ENCODE results near the gene RAB31. TPM values are rescaled to one million over a fixed set of nuclear protein-coding genes. Genes with fewer than 3 reads are reported as not detected.

The RAB31 gene
- polyA plus RNA-seq, 2 of the 4 experiments (the other 2 are of a cell fraction): 16.9 to 46.3 TPM

- no peak for DNase-seq (ENCODE audit: low read depth in 1 of 2, low spot score in 1 of 2)
- H3K4me1 ChIP-seq: peaks cover 39% of the 10 kb centered on the region
- 0 out of 6 replicates have a peak overlapping the region, but pooled peaks of 1 of the 2 experiments have one; percentile 3 for H3K27ac ChIP-seq
- no peak overlapping the region for H3K4me3 ChIP-seq
- H3K4me2 ChIP-seq: no peak overlapping the region
- no peak for ATAC-seq
- no peaks in the 10 kb centered on the region for H3K9me3 ChIP-seq
- no peak for FAIRE-seq
- TF ChIP-seq BHLHE40 (IDR thresholded peaks at IDR 0.05; ENCODE audit: low read depth, low read length): no peak
- TF ChIP-seq REST (IDR thresholded peaks at IDR 0.05): no peak
- WGBS (ENCODE audit: missing lambda C conversion rate): 95% methylated on average over 14 of the region's 14 CpGs
- CTCF ChIA-PET: interaction anchor here (0.9 kb wide), 1 partner anchor 119 kb away, joined by 3 read pairs; no protein-coding TSS in a partner anchor
- POLR2A ChIA-PET: no interaction called here
These were observed 103.0 kb downstream of the RAB31 start for GRCh38 chr18:9810994-9811705.

GRCh38 chr18:9811978-9812377 is 103.9 kb downstream of the RAB31 start:
- H3K4me2 ChIP-seq: no peak overlapping the region
- ChIA-PET POLR2A (no interaction called here), CTCF (interaction anchor here (0.9 kb wide), 1 partner anchor 120 kb away, joined by 3 read pairs; no protein-coding TSS in a partner anchor)
- H3K4me1 ChIP-seq: peaks cover 39% of the 10 kb centered on the region
- TF ChIP-seq ZSCAN20 (CRISPR knock-in tag; IDR thresholded peaks at IDR 0.05) (no peak), EHF (CRISPR knock-in tag; IDR thresholded peaks at IDR 0.05) (no peak), ELK1 (IDR thresholded peaks at IDR 0.05; ENCODE audit: low read depth, low read length) (no peak), FOSB (CRISPR knock-in tag; IDR thresholded peaks at IDR 0.05) (no peak), HOXA7 (CRISPR knock-in tag; IDR thresholded peaks at IDR 0.05) (no peak), HOXB13 (CRISPR knock-in tag; IDR thresholded peaks at IDR 0.05; ENCODE audit: low read depth) (no peak), RCOR1 (IDR thresholded peaks at IDR 0.05; ENCODE audit: low read depth, low read length) (no peak), ESRRA (IDR thresholded peaks at IDR 0.05; ENCODE audit: borderline replicate concordance, low read length) (no peak), JUNB (IDR thresholded peaks at IDR 0.05) (no peak), CEBPB (IDR thresholded peaks at IDR 0.05) (no peak), CBX2 (IDR thresholded peaks at IDR 0.05; ENCODE audit: borderline replicate concordance, low read depth) (no peak), RAD21 (conservative IDR thresholded peaks at IDR 0.05 in 1 of 2, IDR thresholded peaks at IDR 0.05 in 1 of 2) (no peak), FOXS1 (CRISPR knock-in tag; IDR thresholded peaks at IDR 0.05) (no peak)
- H3K4me3 ChIP-seq: no peak overlapping the region
- no peak for FAIRE-seq
- ATAC-seq: no peak
- H3K27ac ChIP-seq: 0 out of 6 replicates have a peak overlapping the region, but pooled peaks of 1 of the 2 experiments have one; percentile 41
- WGBS (ENCODE audit: missing lambda C conversion rate): 67% methylated on average over 5 of the region's 5 CpGs
- DNase-seq (ENCODE audit: low read depth in 1 of 2, low spot score in 1 of 2): no peak
- no peaks in the 10 kb centered on the region for H3K9me3 ChIP-seq

GRCh38 chr18:9814431-9814830 is 106.3 kb downstream of the RAB31 start:
- WGBS (ENCODE audit: missing lambda C conversion rate): under 1% methylated on average over 4 of the region's 4 CpGs
- TF ChIP-seq ZC3H11A (IDR thresholded peaks at IDR 0.05) (no peak), HEYL (CRISPR knock-in tag; IDR thresholded peaks at IDR 0.05) (no peak), FOSL2 (IDR thresholded peaks at IDR 0.05) (peak; percentile 55), FOSL2 (CRISPR knock-in tag; IDR thresholded peaks at IDR 0.05) (peak; percentile 82), FOXS1 (CRISPR knock-in tag; IDR thresholded peaks at IDR 0.05) (no peak), ATOH8 (CRISPR knock-in tag; IDR thresholded peaks at IDR 0.05; ENCODE audit: low read depth) (no peak), KDM5A (IDR thresholded peaks at IDR 0.05) (no peak), ELK1 (IDR thresholded peaks at IDR 0.05; ENCODE audit: low read depth, low read length) (no peak), POLR2AphosphoS2 (conservative IDR thresholded peaks at IDR 0.05; ENCODE audit: low read length) (no peak), CBX8 (IDR thresholded peaks at IDR 0.05) (no peak), SMC3 (IDR thresholded peaks at IDR 0.05) (no peak), RNF2 (IDR thresholded peaks at IDR 0.05; ENCODE audit: borderline replicate concordance, low read depth) (no peak), SREBF2 (IDR thresholded peaks at IDR 0.05) (no peak), FOSB (CRISPR knock-in tag; IDR thresholded peaks at IDR 0.05) (no peak)

More at GRCh38 chr18:9814431-9814830, 106.3 kb downstream of the RAB31 start:
- H3K4me3 ChIP-seq: no peak overlapping the region
- ChIA-PET POLR2A (no interaction called here), CTCF (no interaction called here)
- peak overlapping the region; percentile 67 for H3K4me2 ChIP-seq
- 0 out of 3 replicates have a peak, but pooled peaks cover 10% of the 10 kb centered on the region for H3K9me3 ChIP-seq
- peak overlapping the region; percentile 61 to 67 for H3K27ac ChIP-seq
- DNase-seq (ENCODE audit: low read depth in 1 of 2, low spot score in 1 of 2) (peak in 1 of 2 experiments; percentile 68), FAIRE-seq (no peak), ATAC-seq (peak; percentile 50 to 70; a peak in 4 of 6 replicates)
- peaks cover 21% of the 10 kb centered on the region for H3K4me1 ChIP-seq

All from A549 (cell line).